CD4-positive, alpha-beta T cell treated with Interleukin-6 for 4 hours (primary cell): ENCODE results near the gene TEX26.

Source experiments
- DNase-seq: peaks from one replicate; pipeline ENCODE4 v3.0.0-alpha.2; 2020; ENCODE audit warnings: mixed read lengths

TEX26 gene

DNA sequence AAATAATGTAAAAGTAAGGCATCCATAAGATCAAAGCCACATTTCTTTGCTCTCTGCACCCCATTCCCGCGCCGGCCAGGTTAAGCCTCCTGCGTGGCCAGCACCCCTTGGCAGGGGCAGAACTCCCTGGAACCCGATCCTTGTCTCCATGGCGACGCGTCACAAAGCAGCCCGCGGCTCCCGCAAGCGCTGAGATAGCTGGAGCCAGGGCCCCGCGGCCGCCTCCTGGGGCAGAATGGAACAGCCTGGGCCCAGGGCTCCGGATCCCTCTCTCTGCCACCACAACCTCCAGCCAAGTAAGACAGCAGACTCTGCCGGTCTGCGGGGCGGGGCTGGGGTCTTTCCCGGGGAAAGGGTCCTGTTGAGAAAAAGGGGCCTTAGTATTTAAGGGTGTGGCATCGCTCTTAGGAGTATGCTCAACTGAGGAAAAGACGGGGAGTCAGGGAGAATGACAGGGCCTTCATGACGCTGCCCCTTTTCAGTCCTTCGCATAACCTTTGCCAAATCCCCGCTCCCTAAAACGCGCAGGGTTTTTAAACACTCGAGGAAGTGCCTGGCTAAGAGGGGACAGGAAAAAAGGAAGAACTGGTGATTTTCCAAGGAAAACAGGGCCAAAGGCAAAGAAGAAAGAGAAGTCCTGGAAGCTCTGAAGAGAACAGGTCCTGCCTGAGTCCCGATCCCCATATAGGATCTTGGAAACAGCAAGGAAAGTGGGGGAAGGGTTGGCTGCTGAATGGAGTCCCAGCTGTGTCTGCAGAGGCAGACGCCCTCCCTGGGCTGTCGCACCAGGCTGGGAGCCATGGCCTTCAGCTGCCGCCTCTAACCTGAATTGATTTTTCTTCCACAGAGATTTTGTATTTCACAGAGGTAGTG is at the start of gene TEX26:
TEX26 (plus strand) TSS at position 176 of the 873 bp plus-strand sequence; CDS start at position 236, 60 bp downstream.
- DNase-seq, result no peak

- no peak for DNase-seq
Observed at GRCh38 chr13:30882996-30883766, 49.3 kb upstream of the TEX26 start.

- no peak for DNase-seq
Observed at GRCh38 chr13:30884543-30884942, 47.9 kb upstream of the TEX26 start.

DNA sequence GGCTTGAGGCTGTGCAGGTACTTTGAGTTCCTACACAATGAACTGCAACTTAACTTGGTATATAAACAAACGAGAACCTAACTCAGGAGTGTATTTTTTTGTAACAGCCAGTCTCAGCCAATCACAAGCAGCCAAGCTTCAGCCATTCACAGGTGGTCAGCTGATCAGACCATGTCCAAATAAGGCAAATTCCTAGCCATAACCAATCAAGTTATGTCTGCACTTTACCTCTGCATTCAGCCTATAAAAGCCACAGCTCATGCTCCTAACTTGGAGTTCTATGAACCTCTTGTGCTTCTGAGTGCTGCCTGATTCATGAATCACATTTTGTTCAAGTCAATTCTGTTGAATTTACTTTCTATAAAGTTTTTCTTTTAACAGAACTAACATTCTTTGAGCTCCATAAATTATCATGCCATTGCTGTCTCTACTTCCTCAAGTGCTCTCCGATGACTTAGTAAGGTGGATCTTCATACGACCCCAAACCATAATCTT is 43.2 kb upstream of the TEX26 start:
- no peak for DNase-seq

DNA sequence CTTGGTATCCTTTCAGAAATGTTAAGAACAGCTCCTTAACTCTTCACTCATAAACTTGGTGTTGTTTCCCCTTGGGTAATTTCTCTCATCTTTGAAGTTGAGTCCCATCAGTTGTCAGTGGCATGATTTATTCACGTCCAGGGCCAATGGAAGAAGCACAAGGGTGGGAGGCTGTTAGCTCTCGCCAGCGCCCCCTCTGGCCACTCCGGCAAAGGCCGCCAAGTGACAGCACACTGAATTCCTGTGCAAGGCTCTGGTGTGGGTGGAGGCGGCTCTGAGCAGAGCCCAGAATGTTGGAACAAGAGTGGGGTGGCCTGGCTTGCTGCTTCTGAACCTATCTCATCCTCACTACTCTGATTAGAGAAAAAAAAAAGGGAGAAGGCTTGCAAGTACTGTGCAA is 39.5 kb upstream of the TEX26 start:
- no peak for DNase-seq

GRCh38 chr13:30895773-30896172 is 36.7 kb upstream of the TEX26 start:
- no peak for DNase-seq

DNA sequence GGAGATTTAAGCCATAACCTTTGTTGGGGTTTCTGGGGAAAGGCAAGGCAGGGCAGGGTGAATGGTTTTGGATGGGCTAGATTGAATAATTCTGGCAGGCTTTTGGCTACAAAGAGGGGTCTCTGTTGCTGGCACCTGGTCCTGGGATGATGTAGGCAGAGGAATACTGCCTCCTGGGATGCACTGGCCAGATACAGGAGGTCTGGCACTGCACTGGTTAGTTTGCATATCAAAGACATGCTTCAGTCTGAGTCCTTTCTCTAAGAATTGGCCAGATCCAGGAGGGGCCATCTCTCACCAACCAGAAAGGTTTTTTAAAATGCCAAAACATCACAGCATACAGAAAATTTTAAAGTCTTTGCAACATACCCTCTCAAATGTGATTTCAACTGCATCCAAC is 34.4 kb upstream of the TEX26 start:
- no peak for DNase-seq

DNA sequence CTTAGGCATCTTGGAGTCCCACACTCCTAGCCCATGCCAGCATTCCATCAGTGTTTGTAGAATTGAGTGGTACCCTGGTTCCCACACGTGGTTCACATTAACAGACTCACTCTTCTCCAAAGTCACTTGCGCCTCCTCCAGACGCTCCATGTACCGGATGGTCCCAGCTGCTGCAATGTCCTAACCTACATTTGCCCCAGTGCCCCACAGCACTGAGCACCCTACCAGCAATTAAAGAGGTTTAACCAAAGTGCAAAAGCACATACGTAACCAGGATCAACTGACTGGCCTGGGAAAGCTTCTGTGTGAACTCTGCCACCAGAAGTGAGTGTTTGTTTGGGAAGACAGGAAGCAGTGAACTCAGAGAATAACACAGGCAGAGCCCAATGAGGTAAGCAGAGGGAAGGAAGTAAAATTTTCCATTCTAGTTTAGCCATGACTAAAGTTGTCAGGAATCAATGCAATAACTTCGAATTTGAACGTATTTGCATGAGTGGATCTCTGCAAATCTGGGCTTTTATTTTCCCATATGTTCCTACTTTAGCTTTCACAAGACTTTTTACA is 33.7 kb upstream of the TEX26 start:
- no peak for DNase-seq

GRCh38 chr13:30900436-30900835 is 32.0 kb upstream of the TEX26 start:
- no peak for DNase-seq

- no peak for DNase-seq
Observed at GRCh38 chr13:30900952-30901749, 31.3 kb upstream of the TEX26 start.

GRCh38 chr13:30904043-30904442 is 28.4 kb upstream of the TEX26 start:
- DNase-seq, result no peak

DNA sequence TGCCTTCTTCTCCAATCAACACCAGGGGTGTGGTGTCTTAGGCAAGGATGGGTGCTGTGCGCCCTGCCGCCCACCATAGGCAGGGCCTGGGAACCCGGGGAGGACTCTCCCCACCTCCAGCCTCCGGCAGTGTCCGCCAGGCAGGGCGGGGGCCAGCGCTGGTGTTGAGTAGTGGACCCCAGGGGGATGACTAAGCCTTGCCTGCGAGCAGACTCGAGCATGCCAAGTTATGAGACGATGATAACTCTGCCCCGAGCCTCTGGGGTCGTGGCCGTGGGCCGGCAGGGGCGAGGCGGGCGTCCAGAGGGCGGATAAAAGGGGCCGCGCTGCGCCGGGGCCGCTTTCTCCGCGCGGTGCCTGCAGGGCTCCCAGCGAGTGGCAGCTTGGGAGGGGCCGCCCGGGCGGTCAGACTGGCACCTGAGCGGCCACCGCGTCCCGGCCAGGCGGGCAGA is 26.5 kb upstream of the TEX26 start, which contains the start of gene MEDAG:
MEDAG (plus strand) TSS at position 340 of the 452 bp plus-strand sequence. CDS start 245 bp downstream, outside the sequence.
- DNase-seq, result no peak

- no peak for DNase-seq
Observed at GRCh38 chr13:30906411-30907051, 25.9 kb upstream of the TEX26 start.

GRCh38 chr13:30907121-30907861 is 25.2 kb upstream of the TEX26 start:
- DNase-seq, result no peak

DNA sequence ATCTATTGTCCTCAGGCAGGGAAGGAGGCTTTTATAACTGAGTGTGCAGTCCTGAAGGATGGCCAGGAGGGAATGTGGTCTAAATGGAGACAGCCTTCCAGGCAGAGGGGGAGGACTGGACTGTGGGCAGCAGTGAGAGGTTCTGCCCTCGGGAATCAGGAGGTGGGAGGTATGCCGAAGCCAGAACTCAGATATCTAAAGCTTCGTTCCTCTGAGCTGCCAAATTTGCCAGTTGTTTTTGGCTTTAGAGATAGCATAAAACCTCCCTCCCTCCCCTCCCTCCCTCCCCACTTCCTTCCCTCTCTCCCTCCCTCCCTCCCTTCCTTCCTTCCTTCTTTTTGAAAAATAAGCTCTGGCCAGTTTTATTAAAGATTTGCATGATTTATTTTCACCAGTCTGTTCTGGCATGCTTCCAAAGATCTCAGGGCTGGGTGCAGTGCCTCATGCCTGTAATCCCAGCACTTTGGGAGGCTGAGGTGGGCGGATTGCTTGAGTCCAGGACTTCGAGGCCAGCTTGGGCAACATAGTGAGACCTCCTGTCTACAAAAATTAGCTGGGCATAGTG is 24.0 kb upstream of the TEX26 start:
- DNase-seq, result no peak

- no peak for DNase-seq
Observed at GRCh38 chr13:30910676-30911075, 21.8 kb upstream of the TEX26 start.

GRCh38 chr13:30915691-30916541 is 16.5 kb upstream of the TEX26 start:
- DNase-seq, result no peak

DNA sequence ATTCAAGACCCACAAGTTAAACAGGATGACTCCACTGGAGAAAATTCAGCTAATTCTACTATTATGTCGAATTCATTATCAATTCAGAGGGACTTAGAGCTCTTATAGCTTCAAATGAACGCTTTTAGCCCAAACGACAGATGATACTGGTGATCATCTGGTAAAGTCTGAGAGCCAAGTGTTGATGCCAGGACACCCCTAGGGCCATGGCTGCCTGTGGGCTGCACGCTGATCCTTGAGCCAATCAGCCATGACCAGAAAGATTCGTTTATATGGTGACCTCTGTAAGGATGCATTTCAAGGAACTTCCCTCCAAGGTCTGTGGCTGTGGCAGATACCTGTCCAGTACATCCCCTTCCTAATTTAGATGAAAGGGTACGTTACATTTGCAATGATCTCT is 15.5 kb upstream of the TEX26 start:
- no peak for DNase-seq

DNA sequence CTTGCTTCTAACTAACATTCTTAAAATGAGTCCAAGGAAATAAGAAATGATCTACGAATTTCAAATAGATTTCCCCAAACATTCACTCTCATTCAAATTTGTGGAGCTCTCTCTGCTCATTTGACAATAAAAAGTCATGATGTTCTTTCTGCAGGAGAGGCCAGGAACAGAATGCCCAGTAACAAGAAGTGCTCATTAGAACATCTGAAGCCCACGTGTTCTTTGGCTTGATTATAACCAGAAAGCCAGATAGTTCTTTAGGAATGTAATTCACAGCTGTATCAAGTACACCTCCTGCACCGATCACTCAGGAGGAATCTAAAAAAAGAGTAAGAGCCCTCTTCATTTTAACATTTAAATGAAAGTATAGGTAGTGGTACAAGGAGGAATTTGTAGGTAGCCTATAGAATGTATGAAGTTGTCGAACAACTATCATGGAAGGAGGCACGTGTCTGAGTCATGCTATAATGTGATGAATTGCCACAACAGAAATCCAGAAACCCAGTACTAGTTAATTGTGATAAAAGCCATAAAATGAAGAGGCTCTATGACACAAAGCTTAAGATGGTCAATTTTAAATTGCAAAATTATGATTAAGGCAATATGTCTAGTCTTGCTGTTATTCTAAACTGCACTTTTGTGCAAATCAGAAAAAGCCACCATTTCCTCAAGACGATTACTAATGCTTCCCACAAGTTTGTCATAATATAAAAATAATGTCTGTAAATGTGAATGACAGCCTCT is 13.6 kb upstream of the TEX26 start:
- no peak for DNase-seq
